ENCODE data around the gene DAB2IP.

DNA sequence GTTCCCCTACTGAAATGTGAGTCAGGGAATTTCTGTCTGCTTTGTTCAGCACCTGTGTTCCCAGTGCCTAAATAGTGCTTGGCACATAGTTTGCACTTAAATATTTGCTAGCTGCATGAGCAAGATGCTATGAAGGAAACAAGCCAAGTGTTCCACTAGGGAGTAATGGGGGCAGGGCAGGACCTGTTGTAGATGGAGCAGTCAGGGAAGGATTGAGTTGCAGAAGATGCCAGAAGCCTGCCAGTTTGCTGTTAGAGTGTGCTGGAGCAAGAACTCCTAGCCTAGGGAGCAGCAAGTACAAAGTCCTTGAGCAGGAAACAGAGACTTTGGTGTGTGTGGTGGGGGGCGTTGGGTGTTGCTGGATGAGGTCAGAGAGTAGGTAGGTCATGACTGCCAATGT, 87.5 kb downstream of the DAB2IP start:
- TF ChIP-seq ZNF544 (tag by site-specific recombination; IDR thresholded peaks at IDR 0.05) (no peak), ZNF274 (IDR thresholded peaks at IDR 0.05; ENCODE audit: low read length) (no peak), ZNF274 (tag by site-specific recombination; IDR thresholded peaks at IDR 0.05; ENCODE audit: borderline replicate concordance) (no peak), ZNF785 (tag by site-specific recombination; IDR thresholded peaks at IDR 0.05) (no peak)
